GM21723 (cell line): ENCODE data around the gene SETBP1.

ENCODE experiments used
- ATAC-seq: cut with Tn5 transposase; IDR thresholded peaks from one replicate; pipeline ENCODE4 v1.9.1; 2021; ENCODE audit warnings: mild to moderate bottlenecking, moderate library complexity; ENCODE audit not compliant: unreplicated experiment

Gene SETBP1

DNA sequence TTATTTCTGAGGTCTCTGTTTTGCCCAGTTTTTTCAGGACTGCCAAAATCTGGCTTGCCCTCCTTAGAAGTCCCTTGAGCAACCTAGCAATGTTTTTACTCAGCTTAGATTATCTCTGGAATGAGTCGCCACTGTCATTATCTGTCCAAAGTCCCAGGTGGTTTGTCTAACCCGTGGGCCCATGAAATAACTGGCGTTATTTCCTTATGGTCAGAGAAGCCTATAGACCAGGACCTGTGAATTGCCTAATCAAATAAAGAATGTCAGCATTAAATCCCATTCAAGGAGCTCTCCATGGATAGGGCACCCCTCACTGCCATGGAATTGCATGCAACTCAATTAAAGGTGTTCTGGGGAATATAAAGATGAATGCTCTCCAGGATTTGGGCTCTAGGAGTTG is 373.9 kb downstream of the SETBP1 start:
- no peak for ATAC-seq

DNA sequence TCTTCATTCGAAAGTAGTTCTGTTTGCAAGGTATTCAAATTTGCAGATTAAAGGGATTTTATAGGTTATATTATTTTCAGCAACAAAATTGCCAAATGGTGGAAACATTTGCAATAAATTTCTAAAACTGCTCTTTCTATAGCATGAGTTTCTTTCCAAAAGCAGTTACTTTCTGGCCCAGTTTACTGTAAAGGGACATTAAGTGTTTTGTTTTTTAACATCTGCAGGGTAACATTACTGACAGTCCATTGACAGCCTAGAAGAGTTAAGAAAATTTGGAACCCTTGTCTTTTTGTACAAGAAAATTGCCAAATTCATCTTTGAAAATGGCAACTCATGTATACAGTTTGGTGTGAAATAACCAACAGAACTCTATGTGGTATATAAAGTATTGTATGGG is 375.1 kb downstream of the SETBP1 start:
- no peak for ATAC-seq

DNA sequence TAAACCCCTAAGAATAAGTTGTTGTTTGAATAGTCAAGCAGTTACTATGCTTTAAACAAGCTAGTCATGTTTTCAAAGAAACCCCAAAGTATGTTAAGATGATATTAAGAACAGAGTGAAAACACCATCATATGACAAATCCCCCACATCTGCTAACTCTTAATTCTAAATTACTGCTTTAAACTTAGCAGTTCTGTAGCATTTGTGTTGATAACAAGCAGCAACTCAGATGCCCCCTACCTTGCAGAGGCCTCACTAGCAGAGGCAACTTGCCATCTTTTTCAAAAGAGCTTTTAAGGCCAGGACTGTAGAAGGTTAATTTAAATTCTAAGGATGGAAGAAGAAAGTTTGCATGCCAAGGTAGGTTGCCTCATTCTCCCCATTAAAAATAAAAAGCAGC is 376.2 kb downstream of the SETBP1 start:
- no peak for ATAC-seq

DNA sequence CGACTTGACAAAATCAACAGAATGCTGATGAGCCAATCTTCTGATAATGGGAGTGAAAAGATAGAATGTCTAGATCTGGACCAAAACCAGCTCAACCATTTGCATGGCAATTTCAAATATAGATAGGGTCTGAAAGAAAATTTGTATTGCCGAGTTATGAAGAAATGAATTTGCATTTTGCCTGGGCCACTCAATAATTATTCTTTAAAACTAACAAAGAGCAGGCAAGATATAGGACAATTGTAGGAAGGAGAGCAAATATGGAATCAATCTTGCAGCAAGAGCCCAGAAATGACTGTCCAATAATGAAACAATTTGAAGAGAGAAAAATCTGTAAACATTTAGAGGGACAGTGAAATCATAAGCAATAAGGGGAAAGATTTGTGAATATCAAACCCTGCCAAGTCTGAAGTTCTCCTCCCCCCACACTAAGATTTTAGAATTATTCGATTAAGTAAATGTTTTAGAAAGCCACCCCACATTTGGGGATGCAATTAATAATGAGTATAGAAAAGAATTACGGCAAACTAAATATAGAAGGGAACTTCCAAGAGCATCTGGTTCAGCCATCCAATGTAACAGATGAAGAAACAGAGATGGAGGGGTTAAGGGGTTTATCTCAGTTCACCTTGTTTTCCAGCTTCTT is 377.4 kb downstream of the SETBP1 start:
- ATAC-seq, result no peak

DNA sequence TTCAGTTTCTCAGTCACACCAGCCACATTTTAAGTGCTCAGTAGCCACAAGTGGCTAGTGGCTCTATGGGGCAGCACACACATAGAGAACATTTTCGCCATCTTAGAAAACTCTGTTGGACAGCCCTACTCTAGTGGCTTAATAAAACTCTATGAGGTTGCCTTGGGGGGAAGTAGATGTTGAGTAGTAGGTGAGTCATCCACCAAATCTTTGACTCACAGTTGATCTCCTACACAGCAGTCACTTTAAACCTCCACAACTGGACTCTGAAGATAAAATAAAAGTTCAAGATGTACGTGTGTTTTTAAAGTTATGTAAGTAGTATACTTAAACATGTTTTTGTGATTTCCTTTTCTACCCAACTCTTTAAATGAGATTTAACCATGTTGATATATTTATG is 379.0 kb downstream of the SETBP1 start:
- ATAC-seq, result no peak

DNA sequence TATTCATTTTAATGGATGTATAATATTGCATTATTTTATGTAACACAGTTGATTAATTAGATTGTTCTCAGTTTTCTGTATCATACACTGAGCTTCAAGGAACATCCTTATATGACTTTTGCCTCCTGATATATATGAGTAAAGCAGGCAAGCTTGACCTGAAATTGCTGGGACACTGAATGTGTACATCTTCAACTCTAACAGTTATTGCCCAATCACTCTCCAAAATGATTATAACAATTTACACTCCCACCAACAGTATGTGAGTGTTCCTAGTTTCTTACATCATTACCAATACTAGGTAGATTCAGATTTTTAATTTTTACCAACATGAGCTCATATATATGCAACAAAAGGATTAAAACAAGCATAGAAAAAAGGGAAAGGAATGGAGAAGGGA is 379.4 kb downstream of the SETBP1 start:
- ATAC-seq, result no peak

DNA sequence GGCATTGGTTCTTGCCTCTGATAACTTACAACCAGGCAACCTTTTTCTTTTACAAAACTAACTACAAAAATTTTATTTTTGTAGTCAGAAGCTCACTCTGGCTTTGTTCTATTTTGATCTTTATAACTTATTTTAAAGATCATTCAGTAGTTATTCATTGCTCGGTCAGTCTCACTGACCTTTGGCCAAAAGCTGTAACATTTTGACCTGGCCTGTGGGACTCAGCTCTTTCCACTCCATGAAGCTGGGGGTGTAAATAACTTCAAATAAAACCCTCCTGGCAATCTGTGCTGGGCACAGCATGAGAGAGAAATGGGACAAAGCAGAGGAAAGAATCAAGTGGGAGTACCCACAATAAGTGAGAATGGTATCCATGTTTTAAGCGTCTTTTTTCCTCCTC is 380.7 kb downstream of the SETBP1 start:
- ATAC-seq, result no peak

DNA sequence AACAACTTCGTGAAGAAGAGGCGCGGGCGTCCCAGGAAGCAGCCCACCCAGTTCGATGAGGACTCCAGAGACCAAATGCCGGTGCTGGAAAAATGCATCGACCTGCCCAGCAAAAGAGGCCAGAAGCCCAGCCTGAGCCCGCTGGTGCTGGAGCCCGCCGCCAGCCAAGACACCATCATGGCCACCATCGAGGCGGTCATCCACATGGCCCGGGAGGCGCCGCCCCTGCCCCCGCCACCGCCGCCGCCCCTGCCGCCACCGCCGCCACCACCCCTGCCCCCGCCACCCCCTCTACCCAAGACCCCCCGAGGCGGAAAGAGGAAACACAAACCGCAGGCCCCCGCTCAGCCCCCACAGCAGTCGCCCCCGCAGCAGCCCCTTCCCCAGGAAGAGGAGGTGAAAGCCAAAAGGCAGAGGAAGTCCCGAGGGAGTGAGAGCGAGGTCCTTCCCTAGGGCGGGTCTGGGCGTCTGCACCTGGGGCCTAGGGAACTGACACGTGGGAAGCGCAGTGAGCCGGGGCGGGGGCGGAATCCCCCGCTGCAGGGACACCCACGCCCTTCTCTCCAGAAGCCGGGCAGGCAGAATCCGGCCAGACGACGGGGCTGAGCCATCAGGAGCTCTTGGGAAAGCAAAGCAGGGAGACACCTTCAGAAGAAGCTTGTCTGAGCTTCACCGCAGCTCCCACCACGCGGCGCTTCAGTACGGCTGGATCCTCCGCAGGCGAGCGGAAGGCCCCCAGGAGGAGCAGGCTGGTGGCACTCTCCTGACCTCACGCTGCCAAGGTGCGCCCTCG is 382.8 kb downstream of the SETBP1 start:
- ATAC-seq, result no peak

DNA sequence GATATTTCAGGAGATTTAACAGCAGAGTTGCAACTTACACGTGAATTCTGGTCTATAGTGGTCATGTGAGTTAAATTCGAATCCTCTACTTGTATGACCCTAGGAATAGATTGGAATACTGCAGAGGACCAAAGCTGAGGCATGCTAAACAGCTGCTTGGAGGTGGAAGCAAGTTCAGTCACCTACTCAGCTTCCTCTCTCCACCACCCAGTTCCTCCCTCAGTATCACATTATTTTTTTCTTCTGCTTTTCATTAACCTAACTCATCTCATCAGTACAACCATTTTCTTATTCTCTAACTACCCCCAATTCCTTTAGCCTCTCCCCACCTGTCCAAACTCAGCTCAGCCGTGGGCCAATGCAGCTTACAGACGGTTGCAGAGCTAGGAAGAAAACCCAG is 385.5 kb downstream of the SETBP1 start:
- ATAC-seq, result no peak

DNA sequence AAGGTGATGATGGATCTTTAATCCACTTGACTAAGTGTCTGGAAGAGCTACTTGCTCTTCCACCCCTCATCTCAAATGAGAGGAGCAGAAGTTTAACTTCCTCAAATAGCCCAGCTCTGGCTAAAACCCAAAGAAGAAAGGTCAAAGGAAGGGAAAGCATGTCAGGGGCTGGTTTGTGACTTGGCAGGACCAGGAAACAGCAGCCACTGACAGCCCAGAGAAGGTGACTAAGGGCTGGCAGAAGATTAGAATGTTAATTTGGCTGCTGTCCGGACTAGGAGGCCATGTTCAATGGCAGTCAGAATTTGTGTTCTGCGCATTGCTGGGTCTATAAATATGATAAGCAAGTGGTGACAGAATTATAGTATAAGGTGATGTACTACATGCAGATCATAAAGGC is 386.2 kb downstream of the SETBP1 start:
- no peak for ATAC-seq

DNA sequence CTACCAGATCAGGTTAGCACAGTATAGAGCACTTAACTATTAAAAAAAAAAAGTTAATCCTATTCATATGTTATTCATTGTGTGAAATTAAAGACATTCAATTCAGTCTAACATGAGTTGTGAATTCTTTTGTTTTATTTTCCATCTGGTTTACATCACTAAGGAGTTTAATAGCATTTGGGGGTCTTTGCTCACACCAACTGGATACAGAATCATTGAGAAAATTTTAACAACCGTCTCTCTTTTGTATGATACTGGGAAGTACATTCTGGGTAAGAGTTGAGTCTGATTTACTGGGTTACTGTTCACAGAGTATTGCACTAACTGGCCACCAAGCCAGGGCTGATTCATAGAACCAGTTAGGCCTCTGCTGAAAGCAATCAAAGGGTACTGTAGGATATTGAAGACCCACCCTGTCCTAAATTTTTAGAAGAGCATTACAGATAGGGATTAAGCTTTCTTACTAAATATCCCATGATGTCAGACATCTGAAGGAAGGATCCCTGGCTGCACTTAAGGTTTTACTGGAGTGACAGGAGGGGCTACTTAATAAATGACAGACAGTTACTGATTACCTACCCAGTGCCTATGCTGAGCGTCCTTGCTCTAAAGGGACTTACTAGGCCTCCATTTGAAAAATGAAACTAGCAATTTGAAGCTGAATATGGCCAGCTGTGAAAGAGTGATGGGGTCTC is 387.9 kb downstream of the SETBP1 start:
- ATAC-seq, result no peak

DNA sequence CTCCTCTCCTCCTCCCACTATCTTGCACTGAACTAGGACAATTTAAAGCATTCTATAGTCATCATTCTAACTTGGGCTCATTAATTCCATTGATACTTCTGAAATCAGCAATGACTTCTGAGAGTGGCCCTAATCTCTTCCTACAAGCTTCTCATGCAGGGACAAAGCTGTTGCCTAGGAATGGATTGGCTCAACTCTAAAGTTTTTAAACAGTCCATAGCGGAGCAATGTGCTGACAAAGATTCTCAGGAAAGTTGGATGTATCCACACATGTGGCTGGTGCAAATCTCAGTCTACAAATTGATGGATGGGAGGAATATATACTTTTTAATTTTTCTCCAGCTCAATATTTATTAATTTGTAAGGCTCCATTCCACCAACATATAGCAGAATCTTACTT is 388.9 kb downstream of the SETBP1 start:
- no peak for ATAC-seq

DNA sequence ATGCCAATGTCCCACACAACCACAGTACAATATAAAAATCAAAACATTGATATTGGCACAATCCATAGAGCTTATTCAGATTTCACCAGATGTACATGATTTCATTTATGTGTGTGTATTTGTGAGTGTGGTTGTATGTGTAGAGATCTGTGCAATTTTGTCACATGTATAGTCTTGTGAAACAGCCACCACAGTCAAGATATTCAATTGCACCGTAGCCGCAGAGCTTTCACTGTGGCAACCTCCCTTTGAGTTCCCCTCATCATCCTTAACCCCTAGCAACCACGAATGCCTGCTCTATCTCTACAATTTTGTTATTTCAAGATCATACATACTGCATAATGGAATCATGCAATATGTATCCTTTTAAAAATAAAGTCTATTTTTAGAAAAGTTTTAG is 391.3 kb downstream of the SETBP1 start:
- ATAC-seq, result no peak

DNA sequence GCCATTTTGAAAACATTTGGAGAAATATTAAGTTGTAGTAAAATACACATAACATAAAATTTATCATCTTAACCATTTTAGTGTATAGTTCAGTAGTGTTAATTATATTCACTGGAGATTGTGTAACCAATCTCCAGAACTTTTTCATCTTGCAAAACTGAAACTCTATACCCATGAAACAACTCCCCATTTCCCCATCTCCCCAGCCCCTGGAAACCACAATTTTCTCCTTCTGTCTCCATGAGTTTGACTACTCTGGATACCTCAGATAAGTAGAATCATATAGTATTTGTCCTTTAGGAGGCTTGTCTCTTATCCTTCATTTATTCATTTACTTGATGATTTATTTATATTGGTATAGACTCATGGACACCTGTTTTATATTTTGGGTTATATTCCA is 392.9 kb downstream of the SETBP1 start:
- ATAC-seq, result no peak

DNA sequence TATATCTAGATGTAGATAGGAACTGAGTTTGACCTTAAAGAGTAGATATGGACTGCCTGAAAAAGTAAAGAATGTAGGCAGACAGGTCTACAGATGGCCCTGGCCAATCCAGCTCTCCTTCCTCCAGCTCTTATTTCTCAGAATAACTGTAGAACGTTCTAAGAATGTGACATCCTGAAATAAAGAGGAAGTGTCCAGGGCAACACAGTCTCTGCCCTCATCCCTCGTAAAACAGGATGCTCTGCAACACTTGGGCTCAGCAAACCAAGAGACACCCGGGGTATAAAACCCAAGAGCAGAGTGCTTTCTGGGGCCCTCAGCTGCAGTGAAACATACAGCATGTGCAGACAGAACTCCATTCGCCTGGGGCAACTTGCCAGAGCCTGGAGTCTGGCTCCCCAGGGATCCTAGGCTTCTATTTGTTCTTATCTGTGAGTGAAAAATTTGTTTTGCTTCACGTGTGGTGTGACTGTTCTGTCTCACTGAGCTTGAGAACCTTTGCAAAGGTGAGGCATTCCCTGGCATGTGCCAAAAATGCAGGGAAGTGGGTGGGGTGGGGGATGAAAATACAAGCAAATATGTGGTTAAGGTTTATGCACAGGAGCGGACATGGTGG is 401.0 kb downstream of the SETBP1 start:
- no peak for ATAC-seq

DNA sequence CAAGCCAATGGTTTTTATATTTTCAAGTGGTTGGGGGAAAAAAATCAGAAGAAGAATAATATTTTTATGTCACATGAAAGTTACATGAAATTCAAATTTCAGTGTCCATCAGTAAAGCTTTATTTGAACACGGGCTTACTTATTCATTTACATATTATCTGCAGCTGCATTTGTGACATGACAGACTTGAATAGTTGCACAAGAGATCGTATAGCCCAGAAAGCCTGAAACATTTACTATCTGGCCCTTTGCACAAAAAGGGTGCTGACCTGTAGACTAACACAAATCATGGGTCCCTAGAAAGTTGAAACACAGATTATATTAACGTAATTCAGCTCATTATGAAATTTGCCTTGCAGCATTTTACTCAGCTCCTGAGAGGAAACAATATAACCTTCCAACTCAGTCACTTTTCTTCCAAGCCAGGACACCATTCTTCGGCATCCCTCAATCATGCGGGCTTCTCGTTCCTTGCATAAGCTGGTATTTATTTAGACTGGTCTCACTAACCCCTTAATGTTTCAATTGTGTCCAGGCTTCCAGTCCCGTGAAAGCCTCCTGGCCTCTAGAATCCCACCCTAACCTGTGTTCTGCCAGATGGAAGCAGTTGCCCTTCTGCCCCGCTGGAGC is 402.7 kb downstream of the SETBP1 start:
- no peak for ATAC-seq

DNA sequence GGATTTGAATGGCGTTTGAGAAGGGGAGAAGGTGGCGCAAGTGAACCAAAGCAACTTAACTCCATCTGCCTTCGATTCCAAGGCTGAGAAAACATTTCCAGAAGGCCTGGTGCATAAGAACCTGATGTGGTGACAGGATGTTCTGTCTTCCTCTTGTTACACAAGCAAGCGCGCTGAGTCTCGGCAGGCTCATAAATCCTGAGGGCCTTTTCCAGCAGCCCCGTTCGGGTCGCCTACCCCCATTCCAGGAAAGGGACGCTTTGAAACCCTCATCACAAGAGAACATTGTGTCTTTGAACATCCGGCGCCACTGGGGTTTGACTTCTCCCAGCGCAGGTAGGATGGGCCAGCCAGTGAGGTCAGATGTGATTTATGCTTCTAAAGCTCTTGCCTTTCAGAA is 403.5 kb downstream of the SETBP1 start:
- no peak for ATAC-seq

DNA sequence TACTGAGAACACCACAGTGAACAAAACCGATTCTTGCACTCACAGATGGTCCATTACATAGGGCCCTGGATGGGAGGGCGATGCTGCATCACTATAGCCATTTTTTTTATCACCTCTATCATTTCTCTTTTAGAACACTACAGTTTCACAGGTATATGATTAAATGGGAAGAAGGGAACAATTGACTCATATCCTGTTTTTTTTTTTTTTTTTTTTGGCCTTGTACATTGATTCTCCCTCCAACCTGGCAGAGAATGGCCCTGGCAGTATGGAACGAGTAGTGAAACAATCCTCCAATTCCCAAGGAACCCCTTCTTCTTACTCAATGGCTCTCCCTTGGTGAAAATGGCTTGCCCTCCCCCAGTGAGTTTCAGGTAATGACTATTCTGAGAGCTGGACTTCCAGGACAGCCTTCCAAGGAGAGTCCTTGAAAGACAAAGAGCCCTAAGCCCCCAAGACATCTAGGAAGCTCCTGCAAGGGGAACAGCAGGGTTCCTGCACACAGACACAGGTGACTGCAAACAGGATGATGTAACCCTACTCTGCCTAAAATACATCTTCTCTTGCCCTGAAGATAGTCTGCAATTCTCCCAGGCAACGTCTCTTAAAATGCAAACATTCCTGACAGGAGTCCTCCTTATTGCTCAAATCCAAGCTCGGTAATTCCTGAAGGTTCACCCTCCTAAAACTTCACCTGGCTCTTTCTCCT is 405.4 kb downstream of the SETBP1 start:
- no peak for ATAC-seq

DNA sequence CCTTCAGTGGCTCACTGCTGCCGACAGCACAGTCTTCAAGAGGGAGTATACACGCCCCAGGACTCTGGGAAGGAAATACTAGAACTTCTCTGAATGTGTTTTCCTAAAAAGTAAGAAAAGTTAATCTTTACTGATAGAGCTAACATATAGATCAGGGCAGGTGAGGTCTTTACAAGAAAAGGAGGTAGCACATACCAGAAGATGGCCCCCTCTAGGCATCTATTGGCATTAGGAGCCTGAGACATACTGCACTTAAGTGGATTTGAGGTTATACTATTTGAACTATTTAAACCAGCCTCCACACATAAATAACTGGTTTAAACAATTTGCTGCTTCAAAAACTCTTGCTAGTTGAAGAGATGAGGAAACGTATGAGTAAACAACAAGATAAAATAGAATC is 406.1 kb downstream of the SETBP1 start:
- no peak for ATAC-seq

DNA sequence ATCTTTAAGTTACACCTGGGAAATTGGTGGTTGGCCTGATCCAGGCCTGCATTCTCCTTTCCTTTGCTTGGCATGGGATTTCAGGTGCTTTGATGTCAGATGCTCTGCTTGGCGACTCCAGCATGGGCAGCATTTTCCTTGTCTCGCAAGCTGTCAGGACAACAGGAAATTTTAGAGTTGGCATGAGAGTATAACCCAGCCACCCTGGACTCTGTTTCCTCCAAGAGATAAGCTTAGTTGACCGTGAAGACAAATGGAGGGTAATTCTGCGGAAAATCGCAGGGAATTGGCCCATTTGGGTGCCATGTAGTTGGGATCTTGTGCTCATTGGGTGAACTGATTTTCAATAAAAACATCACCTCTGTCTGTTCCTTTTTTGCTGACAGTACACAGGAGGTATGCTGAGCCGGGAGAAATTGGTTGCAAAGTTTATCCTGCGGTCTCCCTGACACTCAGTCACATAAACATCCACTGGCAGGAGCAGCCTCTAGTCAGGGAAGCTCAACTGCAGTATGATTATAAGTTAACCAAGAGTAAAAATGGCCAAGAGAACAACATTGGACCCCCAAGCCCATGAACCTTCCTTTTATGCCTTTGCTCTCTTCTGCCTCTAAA is 409.9 kb downstream of the SETBP1 start:
- no peak for ATAC-seq
